GM19099 (cell line): ENCODE measurements around the gene TNFRSF13B.

Experiments
- POLR2A ChIP-seq: IDR thresholded peaks from 3 replicates; pipeline ENCODE4 v1.6.1; 2011; ENCODE audit warnings: low read depth; ENCODE audit not compliant: insufficient read length; ENCODE audit errors: extremely low read depth

TNFRSF13B gene

GRCh38 chr17:16908273-16908672 is 63.6 kb downstream of the TNFRSF13B start:
- TF ChIP-seq POLR2A: no peak

DNA sequence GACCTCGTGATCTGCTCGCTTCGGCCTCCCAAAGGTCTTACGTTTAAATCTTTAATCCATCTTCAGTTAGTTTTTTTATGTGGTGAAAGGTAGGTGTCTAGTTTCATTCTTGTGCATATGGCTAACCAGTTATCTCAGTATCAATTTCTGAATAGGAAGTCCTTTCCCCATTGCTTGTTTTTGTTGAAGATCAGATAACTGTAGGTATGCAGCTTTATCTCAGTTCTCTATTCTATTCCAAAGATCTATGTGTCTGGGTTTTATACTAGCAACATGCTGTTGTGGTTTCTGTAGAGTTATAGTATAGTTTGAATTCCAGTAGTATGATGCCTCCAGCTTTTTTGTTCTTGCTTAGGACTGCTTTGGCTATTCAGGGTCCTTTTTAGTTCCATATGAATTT is 65.2 kb downstream of the TNFRSF13B start:
- TF ChIP-seq POLR2A: no peak

- no peak for TF ChIP-seq POLR2A
Measured at GRCh38 chr17:16905593-16906191, 66.2 kb downstream of the TNFRSF13B start.

GRCh38 chr17:16900288-16900882 is 71.5 kb downstream of the TNFRSF13B start:
- no peak for TF ChIP-seq POLR2A

DNA sequence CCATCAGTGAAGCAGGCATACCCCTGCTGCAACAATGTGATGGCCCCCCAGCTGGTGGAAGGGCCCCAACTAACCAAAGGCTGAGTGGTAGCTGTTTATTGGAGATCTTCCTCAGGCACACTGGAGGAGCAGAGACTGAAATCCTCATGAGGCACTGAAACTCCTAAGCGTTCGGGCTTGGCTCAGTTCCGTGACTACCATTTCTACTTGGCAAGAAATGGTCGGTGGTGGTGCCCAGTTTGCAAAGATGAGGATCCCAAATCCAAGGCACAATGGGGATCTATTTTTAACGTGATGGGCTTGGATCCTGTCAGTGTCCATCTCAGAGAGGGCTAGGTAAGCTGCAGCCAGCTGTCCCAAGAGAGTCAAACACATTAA is 82.8 kb downstream of the TNFRSF13B start:
- TF ChIP-seq POLR2A: no peak
